Hematopoietic multipotent progenitor cell treated with erythropoietin and hydrocortisone succinate and interleukin-3 and kit ligand, for 4 days (in vitro differentiated cells): ENCODE data around the gene ITGB8.
A peak's percentile ranks its signal among the peaks of the same experiment; 100 is the strongest.

Experiments
- DNase-seq: peaks from one replicate; pipeline ENCODE4 v3.0.0-alpha.2; 2015

The ITGB8 gene

DNA sequence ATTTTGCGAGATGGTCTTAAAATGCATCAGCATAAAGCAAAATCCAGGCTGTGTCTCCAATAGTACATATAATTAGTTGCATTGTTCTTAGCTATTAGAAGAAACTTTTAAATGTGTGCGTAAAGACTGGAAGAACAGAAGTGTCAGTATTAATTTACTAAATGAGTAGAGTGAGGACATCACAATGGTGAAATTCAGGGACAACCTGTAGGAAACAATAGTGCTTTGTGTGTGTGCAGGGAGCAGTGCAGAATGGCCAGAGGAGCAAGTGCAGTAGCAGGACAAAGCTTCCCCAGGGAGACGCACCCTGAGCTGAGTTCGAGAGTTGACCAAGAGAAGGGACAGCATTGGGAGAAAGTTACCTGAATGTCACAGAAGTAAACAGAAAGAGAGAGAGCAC lies 13.7 kb downstream of the ITGB8 start:
- DNase-seq: no peak

DNA sequence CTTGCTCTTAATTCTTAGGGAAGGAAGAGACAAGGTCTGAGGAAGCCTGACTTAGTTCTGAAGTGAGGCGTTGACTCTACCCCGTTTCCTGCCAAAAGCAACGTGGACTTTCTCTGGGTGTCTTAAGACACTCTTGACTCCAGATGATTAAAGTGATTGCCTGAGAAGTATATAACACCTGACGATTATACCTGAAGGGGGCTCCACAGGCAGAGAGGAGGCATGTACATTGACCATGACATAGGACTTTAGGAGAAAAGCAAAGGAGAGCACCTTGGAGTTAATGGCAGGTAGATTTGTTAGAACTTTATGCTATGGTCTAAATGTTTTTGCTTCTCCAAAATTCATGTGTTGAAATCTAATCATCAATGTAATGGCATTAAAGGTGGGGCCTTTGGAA lies 15.9 kb downstream of the ITGB8 start:
- DNase-seq: no peak

DNA sequence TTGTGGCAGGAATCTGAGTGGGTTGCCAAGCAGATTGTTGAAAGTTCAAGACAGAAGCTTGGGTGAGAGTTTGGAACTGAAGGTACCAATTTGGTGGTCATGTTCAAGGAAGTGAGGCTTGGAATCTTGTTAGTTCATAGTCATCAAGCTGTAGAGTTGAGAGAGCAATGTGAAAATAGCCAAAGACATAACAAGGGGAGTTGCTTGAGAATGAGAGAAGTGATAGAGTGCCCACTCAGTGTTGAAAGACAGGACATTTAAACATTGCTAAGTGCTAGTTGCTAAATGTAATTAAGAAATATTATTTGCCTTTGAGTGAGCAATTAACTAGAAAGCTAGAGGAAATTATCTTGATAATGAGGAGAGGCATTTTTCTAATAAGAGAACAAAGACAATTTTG lies 17.0 kb downstream of the ITGB8 start:
- no peak for DNase-seq

DNA sequence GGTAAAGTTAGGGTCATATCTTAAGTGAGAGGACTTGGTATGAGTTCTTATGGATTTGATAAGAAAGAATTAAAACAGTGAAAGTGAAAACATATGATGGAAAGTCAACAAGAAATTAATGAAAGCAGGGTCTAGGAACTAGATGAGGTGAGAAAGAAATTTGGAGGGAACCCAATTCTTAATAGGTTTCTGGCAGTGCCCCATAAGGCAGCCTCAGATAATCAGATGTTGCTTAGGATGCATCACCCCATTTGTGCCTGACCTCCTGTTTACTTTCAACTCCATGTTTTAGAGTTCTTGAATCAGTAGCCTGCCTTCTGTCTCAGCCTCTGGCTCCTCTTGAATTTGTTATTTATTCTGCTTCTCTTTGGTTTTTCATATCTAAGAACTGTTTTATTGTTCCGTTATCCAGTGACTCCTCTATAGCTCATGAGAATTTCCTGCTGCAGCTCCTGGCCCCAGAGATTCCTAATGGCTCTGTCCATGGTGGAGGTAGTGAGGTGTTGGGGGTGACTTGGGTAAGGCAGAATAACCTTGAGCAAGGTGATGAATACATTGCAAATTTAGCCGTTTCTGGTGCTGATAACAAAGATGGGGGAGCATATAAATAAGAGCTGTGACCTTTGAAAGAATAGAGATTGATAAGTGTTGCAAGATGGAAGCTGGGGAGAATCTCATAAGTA lies 17.6 kb downstream of the ITGB8 start:
- DNase-seq: no peak

DNA sequence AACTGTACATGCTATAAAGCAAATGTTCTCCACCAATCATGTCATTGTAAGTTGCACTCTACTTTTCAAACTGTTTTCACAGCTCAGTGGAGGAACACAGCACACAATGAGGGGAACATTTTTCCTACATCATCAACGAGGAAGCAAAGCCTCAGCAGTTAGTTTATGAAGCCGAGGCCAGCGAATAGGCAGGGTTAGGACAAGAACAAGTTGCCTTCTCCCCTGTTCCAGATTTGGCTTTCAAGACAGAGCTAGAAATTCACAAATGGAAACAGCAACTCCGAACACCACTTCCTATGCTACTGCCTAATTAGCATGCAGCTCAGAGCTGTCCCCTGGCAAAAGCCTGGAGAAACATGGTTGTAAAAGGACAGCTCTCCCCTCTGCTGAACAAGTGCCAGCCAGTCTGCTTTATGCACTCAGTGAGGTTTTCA lies 19.8 kb downstream of the ITGB8 start:
- DNase-seq: no peak

DNA sequence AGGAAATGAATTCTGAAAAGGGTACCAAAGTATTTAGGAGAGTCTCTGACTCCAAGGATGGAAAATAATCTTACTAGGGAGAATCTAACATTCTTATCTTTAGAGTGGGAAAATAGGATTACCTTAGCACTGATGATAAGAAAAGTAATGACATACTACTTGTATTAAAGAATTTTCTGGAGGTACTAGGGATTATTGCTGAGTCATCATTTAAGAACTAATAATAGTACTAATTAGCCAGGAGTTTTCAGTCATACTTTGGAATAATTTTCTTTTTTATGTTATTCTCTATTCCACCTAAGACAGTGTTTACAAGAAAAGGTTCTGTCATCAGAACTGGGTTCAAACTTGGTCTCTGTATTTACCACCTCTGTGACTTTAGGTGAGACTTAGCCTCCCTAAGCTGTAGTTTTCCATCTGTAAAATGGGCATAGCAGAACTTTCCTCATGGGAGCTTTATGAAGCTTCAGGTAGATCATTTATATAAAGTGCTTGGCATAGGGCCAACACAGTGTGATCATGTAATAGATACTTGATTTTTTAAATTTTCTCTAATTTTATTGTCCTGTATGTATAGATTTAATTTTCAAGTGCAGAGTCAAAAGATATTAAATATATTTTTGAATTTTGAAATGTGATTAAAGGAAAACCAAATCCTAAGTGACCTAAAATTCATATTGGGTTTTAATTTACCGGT lies 20.4 kb downstream of the ITGB8 start:
- no peak for DNase-seq

DNA sequence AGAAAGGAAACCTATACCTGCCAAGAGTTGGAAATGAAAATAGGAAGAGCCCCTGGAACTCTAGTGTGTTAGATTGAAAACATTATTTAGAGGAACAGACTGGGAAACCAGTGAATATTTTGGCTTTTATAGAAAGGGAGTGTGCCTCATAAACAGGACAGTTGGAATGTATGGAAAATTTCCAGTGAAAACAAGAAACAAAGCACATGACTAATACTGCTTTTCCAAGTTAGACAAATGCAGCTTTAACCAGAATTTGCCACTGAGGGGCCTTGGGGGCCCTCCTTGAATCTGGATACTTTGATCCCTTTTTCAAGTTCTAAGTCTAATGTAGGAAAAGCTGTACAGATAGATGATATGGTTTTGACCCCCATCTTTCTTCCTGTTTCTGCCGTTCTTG lies 21.2 kb downstream of the ITGB8 start:
- no peak for DNase-seq

DNA sequence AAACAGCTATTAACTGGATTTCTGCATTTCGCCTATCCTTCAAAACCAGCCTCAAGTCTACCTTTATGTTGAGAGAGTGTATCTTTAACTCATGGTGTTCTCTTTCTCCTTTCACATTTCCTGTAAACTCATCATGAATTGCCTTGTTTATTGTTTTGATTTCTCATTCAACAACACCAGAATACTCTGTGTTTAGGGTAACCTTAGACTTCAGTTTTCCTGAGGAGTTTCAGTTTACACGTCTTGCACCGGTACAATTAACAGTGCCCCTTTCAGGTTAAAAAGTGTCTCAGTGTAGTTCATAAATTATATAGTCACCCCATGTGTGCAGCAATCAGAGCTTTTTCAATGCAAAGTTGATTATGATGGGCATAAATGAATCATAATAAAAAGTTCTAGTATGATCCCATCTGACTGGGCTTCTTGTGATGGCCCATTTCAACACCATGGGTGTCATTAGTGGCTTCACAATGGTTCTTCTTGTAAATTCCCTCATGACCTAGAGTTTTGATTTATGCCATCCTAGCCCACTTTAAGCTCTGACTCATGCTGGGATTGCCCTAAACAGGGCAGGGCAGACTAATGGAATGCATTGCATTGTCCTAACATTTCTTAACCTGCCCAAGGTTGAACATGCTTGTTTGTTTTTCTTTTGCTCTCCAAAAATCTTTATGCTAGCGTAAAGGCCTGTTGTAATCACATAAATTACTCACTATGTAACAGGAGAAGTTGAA lies 22.0 kb downstream of the ITGB8 start:
- no peak for DNase-seq

DNA sequence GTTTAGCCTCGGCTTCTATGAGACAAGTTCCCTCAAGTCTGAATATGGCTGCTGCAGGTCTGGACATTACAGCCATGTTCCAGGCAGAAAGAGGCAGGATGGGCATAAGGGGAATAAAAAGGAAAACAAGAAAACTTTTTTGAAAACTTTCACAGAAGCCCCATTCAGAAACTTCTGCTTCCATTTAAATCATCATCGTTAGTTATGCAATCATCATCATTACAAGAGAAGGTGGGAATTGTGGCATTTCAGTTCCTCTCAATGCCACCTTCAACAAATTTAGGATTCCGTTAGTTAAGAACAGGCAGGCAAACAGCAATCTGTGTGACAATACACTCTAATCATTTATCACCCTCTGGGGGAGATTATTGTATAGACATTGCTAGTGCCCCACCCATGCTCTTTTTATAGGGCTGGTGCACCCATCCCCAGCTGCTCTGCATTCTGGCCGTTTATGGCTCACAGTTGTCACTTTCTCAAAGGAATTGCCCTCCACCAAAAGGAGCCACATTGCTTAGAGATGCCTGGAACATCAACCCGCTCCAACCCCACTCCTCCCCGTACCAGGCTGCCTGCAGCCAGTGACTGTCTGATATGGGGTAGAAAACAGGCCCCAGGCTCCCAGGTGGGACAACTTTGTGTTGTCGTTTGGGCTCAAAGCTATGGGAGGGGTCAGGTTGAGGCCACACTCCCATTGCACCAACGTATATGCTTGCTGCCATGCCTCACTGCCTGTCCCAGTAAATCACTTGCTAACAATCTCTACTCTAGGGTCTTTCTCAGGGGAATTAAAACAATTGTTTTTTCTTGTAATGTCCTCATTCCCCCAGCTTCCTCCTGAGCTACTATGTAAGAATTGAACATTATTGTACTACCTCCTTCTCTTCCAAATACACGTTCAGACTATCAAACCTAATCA lies 24.2 kb downstream of the ITGB8 start:
- DNase-seq: no peak

DNA sequence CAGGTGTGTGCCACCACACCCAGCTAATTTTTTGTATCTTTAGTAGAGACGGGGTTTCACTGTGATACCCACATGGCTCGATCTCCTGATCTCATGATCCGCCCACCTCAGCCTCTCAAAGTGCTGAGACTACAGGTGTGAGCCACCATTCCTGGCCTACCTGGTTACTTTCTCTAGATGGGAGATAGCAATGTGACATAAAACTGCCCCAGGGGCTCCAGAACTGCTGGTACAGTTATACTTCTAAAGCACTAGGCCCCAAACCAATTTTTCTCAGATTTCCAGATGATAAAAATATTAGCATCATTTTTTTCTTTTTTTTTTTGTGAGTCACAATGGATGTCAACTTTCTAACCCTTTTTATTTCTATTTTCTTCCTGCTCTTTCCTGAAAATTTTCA lies 27.4 kb downstream of the ITGB8 start:
- DNase-seq: no peak

DNA sequence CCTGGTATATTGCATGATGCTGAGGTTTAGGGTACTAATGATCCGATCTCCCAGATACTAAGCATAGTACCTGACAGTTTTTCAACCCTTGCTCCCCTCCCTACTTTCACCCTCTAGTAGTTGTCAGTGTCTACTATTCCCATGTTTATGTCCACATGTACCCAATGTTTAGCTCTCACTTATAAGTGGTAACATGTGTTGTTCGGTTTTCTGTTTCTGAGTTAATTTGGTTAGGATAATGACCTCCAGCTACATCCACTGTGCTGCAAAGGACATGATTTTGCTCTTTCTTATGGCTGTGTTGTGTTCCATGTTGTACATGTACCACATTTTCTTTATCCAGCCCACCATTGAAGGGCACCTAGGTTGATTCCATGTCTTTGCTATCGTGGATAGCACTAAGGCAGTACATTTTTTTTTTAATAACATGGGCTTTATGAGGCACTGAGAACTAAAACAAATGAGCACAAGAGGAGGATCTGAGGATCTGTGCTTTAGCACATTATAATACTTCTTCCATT lies 28.1 kb downstream of the ITGB8 start:
- DNase-seq: no peak

DNA sequence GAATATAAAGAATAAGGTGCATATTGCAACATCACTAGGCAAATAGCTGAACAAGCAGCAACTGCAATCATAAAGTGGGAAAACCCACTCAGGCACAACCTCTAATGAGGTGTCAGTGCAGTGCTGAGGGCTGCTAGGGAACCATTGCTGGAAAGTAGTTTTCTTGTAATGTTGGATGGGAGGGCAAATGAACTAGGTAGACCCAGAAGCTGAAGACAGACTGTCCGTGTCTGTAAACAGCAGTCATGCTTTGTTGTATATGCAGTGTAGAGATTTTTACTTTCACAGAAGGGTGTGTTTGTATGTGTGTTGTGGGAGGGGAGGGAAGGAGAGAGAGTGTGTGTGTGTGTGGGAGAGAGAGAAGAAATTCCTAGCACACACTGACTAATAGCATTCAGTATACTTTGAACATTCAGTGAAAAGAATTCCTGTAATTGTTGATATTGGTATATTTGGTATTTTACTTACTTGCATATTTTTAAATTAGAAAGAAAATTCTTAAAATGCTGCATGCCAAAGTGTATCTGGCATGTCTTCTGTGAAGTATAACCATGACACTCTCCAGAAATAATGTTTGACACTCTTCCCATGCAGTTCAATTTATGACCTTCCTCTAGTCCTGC lies 28.8 kb downstream of the ITGB8 start:
- no peak for DNase-seq

DNA sequence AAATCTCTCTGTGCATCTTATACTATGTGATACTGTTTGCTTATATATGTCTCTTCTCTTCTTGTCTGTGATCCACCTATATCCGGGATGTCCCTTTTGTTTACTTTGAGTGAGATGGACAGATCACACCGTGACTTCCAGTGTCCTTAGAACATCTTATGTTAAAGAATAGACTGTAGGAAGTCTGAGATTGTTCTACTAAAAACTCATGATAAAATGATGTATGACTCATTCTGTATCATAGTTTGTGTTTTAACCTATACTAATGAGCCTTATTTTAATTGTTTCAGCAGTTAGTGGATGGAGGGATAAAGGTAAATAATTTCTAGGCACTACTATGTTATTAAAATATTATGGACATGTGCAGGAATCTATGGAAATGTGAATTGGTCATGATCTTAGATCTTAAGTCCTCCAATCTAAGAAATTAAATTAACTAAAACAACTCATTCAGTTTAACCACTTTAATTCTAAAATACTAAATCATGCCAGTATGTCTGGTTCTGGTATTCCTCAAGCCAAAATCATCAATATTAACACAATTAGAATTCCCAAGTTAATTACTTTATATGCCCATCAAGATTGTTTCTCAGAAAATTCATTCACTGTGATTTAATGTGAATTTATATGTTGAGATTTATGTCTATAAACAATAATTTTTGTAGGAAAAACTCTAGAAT lies 32.0 kb downstream of the ITGB8 start:
- DNase-seq: no peak

DNA sequence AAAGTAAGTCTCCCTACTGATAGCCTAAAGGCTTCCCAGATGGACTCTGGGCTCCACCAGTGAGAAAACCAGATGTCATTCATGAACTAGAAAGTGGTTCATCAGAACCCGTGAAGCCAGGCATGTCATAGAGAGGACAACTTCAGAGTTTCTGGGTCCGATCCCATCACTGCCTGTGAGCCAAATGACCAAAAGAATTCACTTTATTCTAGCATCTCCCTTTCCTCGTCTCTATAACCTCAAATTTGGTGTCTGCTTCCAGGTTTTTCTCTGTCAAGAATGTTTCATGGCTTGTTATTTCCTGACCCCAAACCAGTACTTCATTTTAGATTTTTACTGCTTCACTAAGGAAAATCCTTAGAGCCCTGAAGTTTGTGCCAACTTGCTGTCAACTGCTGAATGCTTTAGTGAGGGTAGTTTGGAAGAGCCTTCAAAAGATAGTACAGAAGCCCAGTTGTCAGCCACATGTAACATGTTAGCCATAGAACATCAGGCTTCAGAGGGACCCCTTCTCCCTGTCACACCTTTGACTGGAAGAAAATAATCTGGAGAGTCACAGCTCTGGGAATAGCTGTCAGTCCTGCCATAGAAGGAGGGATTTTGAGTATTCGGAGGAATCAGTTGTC lies 34.0 kb downstream of the ITGB8 start:
- DNase-seq: no peak

DNA sequence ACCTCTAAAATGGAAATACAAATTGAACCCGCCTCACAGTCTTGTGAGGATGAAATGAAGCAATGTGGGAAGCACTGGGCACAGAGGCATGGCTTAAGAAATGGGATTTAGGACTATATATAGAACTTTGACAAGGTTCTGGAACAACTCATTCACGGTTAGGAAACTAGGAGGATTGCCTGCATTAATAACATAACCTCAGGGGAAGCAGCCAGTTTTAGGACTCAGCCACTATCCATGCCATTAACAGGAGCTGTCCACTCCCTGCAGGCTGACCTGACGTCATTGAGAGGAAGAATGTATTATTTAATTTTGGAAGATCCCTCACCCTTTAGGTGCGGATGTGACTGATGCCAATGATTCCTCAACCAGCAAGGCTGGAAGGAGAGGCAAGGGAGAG lies 34.8 kb downstream of the ITGB8 start:
- DNase-seq: no peak

DNA sequence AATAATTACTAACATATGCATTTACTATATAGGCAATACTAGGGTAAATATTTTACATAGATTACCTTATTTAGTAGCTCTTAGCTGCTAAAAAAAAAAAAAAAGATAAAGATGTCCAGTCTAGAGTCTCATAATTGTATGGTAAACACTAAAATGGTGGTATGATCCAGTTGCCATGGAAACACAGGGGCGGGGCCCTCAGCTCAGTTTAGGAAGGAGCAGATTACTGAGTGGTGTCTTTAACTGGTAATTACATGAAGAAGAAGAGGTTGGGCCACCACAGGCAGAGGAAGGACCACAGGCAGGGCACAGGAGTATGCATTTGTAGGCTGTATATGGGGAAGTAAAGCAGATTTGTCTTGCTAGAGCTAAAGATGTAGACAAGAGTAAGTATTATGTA lies 43.7 kb downstream of the ITGB8 start:
- DNase-seq: peak; percentile 33

DNA sequence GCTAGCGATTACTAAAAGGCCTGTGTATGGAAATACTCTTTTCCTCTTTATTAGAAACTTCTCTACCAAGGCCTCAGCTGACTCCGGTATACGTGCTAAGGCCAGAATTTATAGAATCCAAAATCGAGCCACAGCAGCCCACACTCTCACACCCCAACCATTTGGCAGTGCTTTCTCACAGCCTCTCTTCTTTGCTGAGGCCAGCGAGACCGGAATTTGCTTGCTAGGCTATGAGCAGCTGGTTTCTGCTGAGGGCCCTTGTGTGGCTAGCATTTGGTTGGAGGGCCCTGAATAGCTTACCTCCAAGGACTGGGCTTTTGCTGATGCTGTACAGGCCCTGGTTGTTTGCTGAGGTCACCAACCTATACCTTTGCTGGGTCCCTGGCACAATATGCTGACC lies 46.1 kb downstream of the ITGB8 start:
- DNase-seq: no peak

DNA sequence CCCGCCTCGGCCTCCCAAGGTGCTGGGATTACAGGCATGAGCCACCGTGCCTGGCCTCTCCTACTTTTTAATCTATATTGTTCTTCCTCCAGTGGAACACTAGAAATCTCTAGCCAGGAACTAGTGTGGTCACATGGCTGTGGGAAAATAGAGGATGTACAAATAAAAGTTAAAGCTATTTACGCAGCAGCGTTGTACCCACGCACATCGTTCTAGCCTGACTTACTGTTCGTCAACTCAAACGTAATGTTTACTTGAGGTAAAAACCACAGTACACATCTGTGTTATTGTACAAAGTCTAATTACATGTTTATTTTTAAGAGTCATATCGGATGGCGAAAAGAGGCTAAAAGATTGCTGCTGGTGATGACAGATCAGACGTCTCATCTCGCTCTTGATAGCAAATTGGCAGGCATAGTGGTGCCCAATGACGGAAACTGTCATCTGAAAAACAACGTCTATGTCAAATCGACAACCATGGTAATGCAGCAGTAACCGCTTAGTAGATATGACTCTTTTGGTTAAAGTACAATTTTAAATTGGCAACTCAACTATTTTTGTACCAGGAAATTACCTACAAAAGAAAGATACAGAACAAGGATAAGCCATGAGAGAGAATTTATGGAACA lies 50.8 kb downstream of the ITGB8 start:
- no peak for DNase-seq

DNA sequence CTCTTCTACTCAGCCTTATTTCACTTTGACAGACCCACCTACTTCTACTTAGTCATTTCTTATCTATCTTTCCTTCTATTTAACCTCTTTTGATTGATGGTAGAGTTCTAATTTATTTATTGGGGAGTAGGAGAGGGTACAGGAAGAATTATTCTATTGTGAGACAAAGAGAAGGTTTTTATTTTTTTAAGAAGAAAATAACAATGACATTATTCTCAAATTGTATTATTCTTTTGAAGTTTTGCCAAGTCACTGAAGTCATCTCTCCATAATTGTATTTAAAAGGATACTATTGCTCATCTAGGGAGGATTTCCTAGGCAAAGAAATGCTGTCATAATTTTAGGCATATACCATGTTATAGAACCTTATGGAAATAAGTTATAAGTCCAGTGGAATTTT lies 52.7 kb downstream of the ITGB8 start:
- no peak for DNase-seq

DNA sequence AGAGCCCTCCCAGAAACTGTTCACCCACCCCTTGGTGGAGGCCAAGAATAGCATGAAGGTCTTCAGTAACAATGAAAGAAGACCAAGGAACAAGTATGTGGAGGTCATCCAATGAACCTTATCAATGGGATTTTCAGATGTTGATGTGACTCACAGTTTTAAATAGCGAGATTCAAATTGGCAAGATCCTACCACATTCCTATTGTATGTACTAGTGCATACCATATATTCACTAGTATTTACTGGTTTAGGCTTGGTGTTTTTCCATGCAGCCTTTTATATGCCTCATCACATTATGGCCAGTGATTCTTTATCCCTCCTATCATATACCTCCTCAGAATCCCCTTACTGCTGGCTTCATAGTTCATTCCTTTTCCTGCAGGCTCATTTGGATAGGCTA lies 54.4 kb downstream of the ITGB8 start:
- DNase-seq: no peak

DNA sequence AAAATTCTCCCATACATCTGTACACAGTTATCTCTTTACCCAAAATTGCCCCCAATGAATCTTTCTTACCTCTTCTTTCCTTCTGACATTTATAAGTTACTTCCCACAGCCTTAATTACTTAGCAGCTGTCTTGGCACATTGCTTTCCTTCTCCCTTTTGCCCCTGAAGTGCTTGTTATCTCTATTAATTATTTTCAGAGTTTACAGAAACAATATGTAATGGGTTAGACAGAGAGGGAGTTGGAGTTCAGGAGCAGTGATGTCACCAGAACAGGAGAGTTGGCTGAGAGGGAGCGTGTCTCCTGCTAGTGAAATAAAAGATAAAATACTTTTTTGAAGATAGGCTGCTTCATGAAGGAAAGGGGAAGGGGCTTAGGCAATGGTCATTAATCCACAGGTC lies 57.4 kb downstream of the ITGB8 start:
- DNase-seq: no peak
